Hepatic stellate cell (primary cell): ENCODE measurements around the gene CCNJL.

Experiments used
- DNase-seq: peaks from one replicate; pipeline ENCODE4 v3.0.0; 2011; ENCODE audit warnings: low spot score

The CCNJL gene

DNA sequence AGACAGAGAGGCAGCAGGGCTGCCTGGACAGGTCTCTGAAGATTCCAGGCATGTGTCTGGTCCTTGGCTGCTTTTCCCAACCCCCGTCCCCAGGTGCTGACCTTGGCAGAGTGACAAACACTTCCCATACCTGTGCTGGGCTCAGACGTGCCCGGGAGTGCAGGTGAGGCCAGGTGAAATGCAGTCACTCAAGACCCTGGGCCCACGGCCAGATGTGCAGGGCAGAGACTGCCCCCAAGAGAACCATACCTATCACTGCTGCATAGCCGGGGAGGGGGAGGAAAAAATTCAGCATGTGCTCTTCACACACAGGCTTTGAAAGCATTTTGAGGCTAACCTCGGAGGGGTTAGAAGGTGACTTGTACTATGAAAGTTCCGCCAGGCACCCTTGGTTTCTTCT is 22.6 kb downstream of the CCNJL start:
- no peak for DNase-seq

DNA sequence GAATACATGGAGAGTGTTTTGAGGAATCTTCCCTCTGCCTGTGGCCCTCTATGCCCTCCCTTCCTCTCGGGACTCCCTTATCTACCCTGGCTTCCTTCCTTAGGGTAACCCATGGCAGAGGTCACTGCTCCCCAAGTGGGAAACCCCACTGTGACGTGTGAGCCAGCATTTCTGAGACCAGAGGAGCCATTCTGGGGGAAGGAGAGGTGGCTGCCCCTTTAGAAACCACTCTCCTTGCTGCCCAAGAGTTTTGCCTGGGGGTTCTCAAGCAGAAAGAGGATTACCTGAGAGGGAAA is 23.1 kb downstream of the CCNJL start:
- DNase-seq: no peak

DNA sequence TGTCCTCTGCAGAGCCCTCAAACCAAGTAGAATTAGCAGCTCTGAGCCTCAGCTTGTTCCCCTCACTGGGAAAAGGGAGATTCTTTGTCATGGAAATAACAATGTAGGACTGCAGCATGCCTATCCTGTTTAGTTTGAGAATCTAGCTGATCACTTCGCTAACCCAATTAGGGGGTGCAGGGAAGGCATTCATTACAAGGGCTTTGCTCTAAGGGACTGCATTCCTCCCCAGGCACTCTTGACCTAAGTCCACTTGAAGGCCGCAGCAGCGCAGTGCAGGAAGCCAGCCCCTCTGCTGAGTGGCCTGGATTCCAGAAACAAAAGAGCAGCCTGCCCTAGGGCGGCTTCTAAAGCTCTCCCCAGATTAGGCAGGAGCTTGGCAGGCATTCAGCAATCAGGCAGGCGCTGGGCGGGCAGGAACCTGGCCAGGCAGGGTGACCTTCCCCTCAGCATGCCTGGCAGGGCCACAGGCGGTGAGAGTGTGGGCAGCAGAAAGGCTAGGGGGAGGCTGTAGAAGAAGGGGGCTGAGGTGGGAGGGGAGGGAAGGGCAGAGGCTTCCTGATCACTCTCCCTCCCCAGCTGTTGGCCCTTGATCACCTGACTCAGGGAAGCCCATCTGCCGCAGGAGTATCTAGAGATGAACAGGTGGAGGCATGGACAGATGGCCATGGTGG is 24.8 kb downstream of the CCNJL start:
- no peak for DNase-seq

DNA sequence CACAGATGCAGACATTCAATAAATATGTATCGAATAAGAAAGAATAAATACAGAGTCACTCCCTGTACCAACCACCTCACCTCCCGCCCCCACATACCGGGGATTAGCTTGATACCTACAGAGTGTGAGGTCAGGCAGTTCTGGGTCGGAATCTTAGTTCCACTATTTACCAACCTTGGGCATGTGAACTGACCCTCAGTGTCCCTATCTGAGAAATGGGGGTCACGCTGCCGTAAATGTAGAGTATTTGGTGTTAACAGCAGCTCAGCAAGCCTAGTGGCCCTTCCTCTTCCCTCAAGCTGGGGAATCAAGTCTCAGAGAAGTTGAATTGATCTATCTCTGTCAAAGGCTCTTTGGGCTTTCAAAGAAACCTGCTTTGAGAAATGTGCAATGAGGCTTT is 25.4 kb downstream of the CCNJL start:
- DNase-seq: no peak

DNA sequence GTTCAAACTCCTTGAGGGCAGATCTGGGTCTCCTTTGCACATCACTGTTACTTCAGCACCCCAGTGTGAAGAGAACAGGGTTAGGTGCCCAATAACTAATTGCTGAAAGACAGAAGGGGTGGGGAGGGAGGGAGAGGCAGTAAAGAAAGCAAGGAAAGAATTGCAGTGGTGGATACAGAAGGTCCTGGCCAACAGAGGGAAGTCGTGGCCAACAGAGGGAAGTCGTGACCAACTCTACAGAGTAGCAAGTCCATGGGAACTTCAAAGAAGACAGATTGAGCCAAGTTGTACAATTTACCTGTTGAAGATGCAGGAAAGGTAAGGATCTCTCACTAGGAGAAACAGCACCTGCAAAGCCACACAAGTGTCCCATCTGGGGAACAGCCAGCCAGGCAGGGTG is 27.0 kb downstream of the CCNJL start:
- DNase-seq: no peak

DNA sequence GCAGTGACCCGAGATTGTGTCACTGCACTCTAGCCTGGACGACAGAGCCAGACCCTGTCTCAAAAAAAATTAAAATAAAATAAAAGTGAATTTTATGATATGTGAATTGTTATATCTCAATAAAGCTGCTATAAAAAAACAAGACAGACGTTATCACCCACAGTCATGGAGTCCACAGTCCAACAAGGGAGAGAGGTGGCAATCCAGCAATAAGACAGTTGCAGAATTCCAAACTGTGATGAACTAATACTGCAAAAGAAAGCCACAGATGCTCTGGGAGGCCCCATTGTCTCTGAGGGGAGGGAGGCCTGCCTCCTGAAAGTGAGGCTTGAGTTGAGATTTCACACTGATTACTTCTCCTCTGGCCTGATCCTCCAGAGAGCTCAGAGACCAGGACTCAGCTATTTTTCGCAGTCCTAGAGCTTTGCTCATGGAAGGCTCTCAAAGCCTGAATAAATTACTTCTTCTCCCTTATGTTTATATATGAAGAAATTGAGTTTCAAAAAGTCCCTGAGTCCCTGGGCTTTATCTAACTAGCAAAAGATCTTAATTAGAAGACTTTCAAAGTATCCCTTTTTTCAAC is 28.0 kb downstream of the CCNJL start:
- no peak for DNase-seq

DNA sequence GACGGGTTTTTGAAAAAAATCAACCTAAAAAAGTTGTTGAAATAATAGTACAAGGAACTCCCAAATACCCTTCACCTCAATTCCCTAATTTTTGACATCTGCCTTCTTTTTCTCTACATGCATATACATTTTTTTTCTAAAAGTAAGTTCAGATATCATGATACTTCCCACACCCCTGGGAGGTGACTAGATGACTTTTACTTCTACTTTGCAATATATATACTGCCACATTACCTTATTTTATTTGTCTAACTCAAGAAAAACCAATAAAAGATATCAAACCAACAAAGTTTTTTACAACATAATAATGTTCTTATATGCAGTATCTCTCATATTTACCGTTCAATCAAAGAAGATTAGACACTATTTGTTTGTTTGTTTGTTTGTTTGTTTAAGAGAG is 31.1 kb downstream of the CCNJL start:
- DNase-seq: no peak

DNA sequence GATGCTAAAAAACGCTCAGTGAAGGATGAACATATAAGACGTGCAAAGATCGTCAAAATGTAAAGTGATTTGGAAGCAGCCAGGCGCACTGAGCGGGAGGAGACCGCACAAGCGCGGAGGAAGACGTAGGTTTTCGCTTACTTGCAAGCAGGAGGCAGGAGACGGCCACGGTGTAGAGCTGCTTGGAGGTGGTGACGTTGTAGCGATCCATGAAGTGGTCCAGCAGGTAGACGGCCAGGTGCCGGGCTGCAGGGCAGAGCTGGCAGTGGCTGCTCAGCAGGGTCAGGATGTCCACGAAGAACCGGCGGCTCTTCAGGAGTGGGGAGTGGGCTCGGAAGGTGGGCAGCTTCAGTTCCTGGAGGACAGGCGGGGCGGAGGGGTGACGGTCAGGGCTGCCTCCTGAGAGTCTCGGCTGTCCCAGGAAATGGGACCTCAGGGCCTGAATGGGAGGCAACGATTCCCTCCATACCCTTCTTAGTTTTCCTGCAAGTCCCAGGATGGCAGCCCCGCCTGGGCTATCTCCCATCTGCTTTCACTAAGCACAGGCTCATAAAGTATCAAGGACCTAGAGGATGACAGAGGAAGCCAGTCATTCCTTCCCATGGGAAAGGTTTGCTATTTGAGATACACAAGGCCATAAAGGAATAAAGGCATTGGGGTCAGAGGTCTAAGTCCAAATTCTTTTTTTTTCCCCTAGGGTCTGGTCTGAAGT is 31.8 kb downstream of the CCNJL start:
- no peak for DNase-seq

DNA sequence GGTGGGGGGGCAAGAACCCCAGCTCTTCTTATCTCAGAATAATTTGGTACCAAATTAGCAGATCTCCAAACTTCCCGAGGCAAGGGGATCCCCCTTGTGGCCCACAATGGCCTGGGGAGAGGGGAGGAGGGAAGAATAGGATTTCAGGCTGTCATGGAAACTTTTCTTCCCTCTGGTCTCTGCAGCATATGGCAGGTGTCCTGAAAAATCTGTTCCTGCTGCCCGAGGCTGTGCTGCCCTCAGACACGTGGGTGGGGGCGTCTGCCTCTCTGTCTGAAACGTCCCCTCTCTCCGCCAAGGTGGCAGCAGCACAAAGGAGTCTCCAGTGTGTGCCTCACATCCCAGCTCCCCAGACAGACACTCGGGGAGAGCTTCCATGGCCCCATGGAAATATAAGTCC is 34.0 kb downstream of the CCNJL start:
- no peak for DNase-seq

DNA sequence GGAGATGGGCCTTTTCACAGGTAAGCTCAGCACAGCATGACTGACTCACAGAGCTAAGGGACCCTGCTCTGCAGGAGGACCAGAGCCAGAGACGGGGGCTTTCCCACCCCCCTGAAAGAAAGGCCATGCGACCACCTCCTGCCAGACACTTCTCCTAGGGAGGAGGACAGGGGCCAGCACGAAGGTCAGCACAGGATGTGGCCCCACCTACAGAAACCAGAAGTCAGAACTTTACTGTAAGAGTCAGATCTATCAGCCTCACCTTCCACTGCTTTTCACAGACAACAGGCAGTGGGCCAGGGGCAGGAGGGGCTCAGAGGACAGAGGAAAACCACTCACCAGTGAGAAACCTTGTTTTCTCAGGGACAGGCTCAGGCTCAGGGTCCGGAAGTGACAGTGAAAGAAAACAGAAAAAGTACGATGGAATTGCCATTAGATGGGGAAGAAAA is 37.9 kb downstream of the CCNJL start:
- no peak for DNase-seq

DNA sequence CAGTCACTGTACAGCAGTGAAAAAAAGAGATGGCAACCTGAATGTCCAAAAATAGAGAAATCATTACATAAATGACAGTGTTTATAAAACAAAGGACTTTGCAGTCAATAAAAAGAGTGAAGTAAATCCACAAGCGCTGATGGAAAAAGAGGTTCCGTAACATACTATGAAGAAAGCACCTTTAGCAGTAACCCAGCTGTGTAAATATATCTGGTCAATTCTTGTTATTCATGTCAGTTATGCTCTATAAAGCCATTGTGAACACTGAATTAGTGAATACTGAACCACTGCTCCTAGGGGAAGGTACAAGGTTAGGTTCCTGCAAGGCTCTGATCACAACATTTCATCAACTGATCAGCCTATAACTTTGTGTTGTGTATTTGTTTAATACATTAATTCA is 39.5 kb downstream of the CCNJL start:
- DNase-seq: no peak

DNA sequence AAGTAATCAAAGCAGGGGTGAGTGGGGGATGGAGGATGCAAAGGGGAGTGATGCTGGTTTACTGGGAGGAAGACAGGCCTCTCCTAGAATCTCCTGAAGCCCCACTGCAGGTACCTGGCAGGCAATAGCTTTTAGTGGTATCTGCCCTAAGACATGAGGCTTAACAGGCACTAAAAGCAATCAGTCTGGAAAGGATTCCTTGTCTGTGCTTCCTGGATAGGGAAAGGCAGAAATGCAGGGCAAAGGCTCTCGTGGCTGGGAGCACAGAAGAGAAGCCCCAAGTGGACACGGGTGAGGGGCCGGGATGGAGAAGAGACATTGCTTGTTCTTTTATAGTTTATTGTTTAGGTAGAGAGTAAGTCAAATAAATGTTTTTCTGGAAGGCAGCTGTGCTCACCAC is 40.1 kb downstream of the CCNJL start:
- no peak for DNase-seq

DNA sequence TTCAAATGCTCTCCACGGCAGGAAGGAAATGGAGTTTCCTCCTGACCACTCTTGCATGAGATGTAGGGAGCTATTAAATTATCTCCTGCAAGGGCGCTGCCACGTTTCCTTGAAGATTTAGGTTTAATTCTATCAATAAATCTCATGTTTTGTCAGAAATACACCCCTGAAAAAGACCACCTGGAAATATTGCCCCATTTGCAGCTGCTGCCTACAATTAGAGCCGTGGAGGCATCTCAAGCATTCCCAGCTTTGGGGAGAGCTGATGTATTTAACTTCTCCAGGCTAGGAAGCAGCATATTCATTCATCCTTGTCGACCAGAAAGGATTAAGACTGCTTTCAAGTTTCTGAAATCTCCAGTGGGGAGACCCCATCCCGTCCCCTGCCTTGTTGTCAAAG is 40.5 kb downstream of the CCNJL start:
- DNase-seq: no peak

DNA sequence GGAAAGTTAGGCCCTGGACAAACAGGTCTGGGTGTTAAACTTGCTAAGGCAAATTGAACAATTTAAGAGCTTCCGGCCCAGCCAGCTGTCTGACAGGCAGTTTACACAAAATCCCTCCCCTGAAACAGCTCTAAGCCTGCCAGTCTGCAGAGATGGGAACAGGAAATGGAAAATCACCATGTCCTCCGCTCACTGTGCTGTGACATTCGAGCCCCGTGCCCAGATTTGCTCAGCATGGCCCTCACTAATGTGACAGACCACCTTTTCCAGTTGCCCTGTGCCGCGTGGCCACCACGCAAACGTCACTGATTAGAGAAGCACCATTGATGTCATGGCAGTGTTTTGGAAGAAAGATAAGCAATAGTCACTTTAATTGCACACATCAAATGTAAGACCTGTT is 41.0 kb downstream of the CCNJL start:
- no peak for DNase-seq

DNA sequence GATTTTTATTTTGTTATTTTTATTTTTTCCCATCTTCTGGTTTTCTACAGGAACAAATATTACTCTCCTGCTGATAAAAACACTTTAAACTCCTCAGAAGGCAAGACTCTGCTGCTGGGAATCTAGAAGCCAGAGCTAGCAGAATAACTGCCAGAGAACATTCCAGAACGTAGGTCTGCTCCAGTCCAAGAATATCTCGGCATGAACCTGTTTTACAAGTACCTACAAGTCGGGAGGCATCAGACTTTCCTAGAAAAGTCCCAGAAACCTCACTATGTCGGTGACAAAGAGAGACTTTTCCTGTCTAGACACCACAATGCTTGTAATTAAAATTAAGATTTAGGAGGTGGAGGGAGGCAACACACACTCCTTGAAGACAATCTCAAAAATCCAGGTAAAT is 41.7 kb downstream of the CCNJL start:
- no peak for DNase-seq

DNA sequence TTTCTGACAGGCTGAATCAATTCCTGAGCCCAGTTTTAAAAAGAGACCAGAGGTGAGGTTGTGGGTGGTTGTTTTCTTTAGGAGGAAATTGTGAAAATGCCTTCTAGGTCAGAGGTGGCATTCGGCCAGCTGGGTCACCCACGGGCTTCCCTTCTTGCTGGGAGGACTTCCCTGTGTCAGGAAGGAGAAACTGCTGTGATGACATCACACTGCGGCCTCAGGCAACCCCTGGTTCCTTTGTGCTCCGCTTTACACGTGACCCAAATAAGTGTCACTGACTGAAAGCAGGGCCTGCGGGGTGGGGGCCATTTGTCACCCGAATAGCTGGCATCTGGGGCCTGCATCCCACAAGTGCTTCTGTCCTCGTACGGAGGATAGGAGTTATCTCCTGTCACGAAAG is 43.3 kb downstream of the CCNJL start:
- peak; percentile 63 for DNase-seq

DNA sequence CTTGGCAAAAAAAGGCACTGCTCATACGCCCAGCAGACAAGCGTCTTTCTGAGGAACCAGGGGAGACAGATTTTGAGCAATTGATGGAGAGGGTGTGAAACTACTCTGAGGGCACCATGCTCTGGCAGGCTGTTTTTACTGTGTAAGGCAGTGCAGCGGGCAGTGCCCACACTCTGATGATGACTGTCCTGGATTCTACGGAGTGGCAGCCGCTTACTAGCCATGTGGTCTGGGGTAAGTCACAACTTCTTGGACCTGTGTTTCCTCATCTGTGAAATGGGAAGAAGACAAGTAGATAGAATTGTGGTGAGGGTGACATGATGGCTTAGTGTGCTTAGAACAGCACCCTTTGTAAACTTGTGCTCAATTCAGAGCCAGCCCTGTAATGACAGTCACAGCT is 44.2 kb downstream of the CCNJL start:
- DNase-seq: no peak

DNA sequence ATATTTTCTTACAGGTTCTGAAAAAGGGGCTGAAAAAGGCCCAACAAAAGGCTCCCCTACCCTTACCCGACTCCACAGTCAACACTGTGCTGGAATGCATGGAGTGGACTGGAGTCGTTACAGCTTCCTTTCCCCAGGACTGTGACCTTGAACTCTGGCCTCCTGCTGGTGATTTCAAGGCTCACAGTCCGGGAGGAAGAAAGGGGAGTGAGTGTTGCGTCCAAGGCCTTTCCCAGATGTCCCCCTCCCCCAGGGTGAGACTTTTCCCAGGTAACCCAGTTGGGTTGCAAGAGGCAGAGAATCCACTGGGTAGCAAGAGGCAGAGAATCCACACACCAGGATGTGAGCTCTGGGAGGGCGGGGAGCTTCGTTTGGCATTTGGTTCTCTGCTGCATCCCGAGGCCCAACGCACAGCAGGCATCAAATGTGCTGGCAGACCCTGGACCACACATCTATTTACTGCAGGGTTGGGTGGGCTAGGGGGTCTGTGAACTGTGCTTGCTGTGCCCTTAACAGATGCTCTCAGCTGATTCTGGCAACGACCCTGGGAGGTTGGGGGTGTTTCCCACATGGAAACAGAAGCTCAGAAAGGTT is 45.5 kb downstream of the CCNJL start:
- DNase-seq: no peak

DNA sequence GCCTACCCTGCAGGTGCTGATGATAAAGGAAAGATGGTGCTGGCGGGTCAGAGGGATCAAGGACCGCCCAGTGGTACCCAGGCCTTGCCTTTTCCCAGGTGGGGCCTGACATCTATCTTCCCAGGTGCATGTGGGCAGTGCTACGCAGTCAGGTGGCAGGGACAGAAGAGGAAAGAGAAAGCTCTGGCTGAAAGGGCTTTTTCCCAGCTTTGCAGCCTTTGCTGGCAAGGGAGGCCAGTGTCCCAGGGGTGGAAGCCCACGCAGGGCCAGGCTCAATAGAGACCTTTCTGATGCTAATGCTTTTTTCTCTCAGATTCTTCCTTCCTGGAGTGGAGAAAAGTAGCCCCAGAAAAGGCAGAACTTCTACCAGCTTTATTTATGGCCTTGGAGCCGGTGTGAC is 46.3 kb downstream of the CCNJL start:
- DNase-seq: no peak

DNA sequence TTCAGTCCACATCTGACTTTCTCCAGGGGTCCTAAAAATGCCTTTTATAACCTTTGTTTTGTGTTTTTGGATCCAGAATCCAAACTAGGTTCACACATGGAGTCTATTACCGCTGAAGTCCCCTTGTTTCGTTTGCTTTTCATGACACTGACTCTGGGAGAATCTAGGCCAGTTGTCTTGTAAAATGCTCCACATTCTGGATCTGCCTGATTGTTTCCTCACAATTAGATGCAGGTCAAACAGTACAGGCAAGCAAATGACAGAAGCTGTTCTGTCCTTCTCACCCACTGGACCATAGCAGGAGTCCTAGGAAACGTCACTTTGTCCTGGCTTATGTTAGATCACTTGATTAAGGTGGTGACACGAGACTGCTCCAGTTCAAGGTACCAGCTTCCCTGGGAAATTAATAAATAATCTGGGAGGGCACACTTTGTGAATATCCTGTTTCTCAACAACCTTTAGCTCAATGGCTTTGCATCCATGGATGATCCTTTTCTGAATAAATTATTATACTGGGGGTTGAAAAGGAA is 49.0 kb downstream of the CCNJL start:
- DNase-seq: no peak

DNA sequence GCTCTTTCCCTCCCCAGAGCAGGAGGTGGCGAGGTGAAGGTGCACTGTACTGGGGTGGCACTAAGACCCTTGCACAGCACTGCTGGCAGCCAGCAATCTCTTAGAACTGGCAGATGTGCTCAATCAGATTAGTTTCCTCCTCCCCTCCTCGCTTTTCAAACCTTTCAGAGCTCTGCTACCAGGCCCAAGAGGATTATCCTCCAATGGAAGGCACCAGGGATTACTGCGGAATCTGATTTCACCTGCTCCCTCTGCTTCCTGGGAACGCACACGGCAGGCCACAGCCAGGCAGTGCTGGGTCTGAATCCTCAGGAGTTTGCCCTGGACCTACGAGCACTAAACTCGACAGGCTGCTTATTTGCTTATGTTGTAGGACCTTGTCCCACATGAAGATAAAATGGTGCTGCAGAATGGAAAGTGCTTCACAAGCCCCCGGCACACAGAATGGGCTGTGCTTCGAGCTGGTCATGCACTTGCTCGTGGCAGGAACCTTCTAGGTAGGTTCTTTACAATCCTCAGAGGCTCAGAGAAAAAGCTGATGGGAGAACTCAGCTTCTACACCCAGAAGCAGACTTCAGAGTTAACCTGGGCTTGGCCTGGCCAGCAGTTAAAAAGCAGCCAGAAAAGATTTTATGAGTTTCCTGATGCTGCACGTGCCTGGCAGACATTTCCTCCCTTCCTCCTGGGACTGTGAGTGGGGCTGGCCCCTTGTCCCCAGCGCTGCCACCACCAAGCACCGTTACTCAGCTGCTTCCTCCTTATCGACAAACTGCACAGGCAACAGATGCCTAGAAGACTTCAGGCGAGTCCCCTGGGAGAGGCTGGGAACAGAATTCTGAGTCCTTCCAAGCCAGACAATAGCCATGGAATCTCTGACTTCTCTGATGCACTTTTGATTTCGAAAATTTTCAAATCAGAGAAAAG is 50.0 kb downstream of the CCNJL start:
- DNase-seq: peak; percentile 31
